UCSD-AML1 (cell line): ENCODE data around the gene FXYD4.
"Not testable (repeated sequence)": the region's sequence is repeated elsewhere in the genome, so short reads cannot be mapped to it uniquely, and the experiment has no call there.

Source experiments
- DNase-seq: peaks from one replicate; lab custom pipeline; 2025; ENCODE audit not compliant: unreplicated experiment; lab: John Stamatoyannopoulos, UW

The FXYD4 gene

GRCh38 chr10:43415544-43415943, 44.1 kb downstream of the FXYD4 start:
- no peak for DNase-seq

- DNase-seq = peak; percentile 90
Observed at GRCh38 chr10:43417950-43418768, 46.7 kb downstream of the FXYD4 start.

GRCh38 chr10:43419997-43420368, 48.5 kb downstream of the FXYD4 start:
- no peak for DNase-seq

GRCh38 chr10:43420369-43421200, 49.1 kb downstream of the FXYD4 start:
- DNase-seq = peak; percentile 90

GRCh38 chr10:43421201-43421507, 49.7 kb downstream of the FXYD4 start:
- no peak for DNase-seq

GRCh38 chr10:43421519-43421918, 50.1 kb downstream of the FXYD4 start:
- DNase-seq = no peak

GRCh38 chr10:43421944-43422343, 50.5 kb downstream of the FXYD4 start:
- DNase-seq = not testable (repeated sequence)

GRCh38 chr10:43424416-43424815, 53.0 kb downstream of the FXYD4 start:
- DNase-seq = no peak
